MM.1S (cell line): Measurements from ENCODE around the gene FGR.

Experiments used
- EZH2 ChIP-seq: fragments of 300-600 bp; sonication (generic); optimal IDR thresholded peaks from 2 replicates; pipeline ENCODE3; 2017; ENCODE audit warnings: low read depth, mild to moderate bottlenecking, antibody characterized with exemption, low read length, mixed read lengths
- TF ChIP-seq, protein P1 (sequence below): fragments of 300-600 bp; sonication (generic); IDR thresholded peaks from 2 replicates; pipeline ENCODE4 v1.5.1; 2016; ENCODE audit warnings: antibody characterized with exemption, low read length, mixed read lengths

- TF ChIP-seq, protein P1, sequence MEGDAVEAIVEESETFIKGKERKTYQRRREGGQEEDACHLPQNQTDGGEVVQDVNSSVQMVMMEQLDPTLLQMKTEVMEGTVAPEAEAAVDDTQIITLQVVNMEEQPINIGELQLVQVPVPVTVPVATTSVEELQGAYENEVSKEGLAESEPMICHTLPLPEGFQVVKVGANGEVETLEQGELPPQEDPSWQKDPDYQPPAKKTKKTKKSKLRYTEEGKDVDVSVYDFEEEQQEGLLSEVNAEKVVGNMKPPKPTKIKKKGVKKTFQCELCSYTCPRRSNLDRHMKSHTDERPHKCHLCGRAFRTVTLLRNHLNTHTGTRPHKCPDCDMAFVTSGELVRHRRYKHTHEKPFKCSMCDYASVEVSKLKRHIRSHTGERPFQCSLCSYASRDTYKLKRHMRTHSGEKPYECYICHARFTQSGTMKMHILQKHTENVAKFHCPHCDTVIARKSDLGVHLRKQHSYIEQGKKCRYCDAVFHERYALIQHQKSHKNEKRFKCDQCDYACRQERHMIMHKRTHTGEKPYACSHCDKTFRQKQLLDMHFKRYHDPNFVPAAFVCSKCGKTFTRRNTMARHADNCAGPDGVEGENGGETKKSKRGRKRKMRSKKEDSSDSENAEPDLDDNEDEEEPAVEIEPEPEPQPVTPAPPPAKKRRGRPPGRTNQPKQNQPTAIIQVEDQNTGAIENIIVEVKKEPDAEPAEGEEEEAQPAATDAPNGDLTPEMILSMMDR = no peak
- no peak for TF ChIP-seq EZH2
Observed at GRCh38 chr1:27595597-27595996, 39.4 kb downstream of the FGR start.
